Measurements from ENCODE around the gene ZNF300. TPM values are rescaled to one million over a fixed set of nuclear protein-coding genes. Genes with fewer than 3 reads are reported as not detected.

ZNF300 gene
- polyA plus RNA-seq, 1 of the 3 experiments (the other 2 are of a cell fraction) = 3.5 TPM

DNA sequence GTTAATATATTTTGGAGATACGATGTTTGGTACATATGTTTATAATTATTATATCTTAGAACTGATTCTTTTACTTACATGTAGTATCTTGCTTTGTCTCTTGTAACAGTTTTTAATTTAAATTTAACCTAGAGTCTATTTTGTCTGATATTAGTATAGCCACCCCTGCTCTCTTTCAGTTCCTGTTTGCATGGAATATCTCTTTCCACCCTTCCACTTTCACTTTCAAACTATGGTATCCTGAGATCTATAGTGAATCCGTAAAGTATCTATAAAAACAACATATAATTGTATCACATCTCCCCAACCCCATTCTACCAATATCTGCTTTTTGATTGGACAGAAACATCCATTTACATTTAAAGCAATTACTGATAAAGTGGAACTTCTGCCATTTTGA is 51.2 kb downstream of the ZNF300 start:
- Histone ChIP-seq H3K79me2 (ENCODE audit: insufficient read depth) (no peaks in the 10 kb centered on the region), H3K27ac (ENCODE audit: low read depth in 2 of 2, low read length in 1 of 2) (no peak overlapping the region), H4K20me1 (ENCODE audit: insufficient read depth) (no peaks in the 10 kb centered on the region), H3F3A (replicated peaks; ENCODE audit: insufficient read depth) (no peaks in the 10 kb centered on the region), H3K4me2 (peak overlapping the region; percentile 31; the same call in 1 of the 2 replicates), H3K27me3 (ENCODE audit: insufficient read depth) (no peaks in the 10 kb centered on the region), H3K4me3 (ENCODE audit: low read depth in 2 of 2, low read length in 1 of 2) (peak overlapping the region in 1 of 2 experiments; percentile 21; a peak in 1 of 4 replicates), H3K9me2 (no peaks in the 10 kb centered on the region), H3K9ac (no peak overlapping the region), H3K36me3 (replicated peaks in 1 of 2; ENCODE audit: control insufficient read depth in 1 of 2, insufficient read depth in 2 of 2, low read length in 1 of 2) (no peaks in the 10 kb centered on the region), H2AFZ (ENCODE audit: low read depth) (peak overlapping the region; percentile 29; the same call in 1 of the 2 replicates), H3K9me3 (no peaks in the 10 kb centered on the region), H3K4me1 (ENCODE audit: control insufficient read depth in 1 of 2, insufficient read depth in 2 of 2, low read depth in 1 of 2, low read length in 1 of 2) (no peaks in the 10 kb centered on the region)
- 51% methylated on average over 2 of the region's 2 CpGs for WGBS (ENCODE audit: low lambda C conversion rate)
- no peak for DNase-seq
- TF ChIP-seq YY1 (IDR thresholded peaks at IDR 0.05; ENCODE audit: low read depth) (no peak), FOSL2 (IDR thresholded peaks at IDR 0.05; ENCODE audit: borderline replicate concordance, low read depth) (no peak), RXRA (IDR thresholded peaks at IDR 0.05; ENCODE audit: borderline replicate concordance, low read depth) (no peak), ELF1 (IDR thresholded peaks at IDR 0.05) (no peak), MEF2A (IDR thresholded peaks at IDR 0.05; ENCODE audit: borderline replicate concordance, low read depth) (no peak), NFIC (IDR thresholded peaks at IDR 0.05; ENCODE audit: borderline replicate concordance) (no peak), SIN3A (IDR thresholded peaks at IDR 0.05; ENCODE audit: borderline replicate concordance, low read depth, low read length) (no peak)
- TF ChIP-seq, protein P1, sequence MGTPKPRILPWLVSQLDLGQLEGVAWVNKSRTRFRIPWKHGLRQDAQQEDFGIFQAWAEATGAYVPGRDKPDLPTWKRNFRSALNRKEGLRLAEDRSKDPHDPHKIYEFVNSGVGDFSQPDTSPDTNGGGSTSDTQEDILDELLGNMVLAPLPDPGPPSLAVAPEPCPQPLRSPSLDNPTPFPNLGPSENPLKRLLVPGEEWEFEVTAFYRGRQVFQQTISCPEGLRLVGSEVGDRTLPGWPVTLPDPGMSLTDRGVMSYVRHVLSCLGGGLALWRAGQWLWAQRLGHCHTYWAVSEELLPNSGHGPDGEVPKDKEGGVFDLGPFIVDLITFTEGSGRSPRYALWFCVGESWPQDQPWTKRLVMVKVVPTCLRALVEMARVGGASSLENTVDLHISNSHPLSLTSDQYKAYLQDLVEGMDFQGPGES (IDR thresholded peaks at IDR 0.05; ENCODE audit: low read depth, low read length) = no peak
- CTCF ChIA-PET = no interaction called here
- POLR2A ChIA-PET = no interaction called here

GRCh38 chr5:150851039-150851438 is 53.7 kb downstream of the ZNF300 start:
- H3K4me1 ChIP-seq (ENCODE audit: control insufficient read depth in 1 of 2, insufficient read depth in 2 of 2, low read depth in 1 of 2, low read length in 1 of 2) = no peaks in the 10 kb centered on the region; a peak in 1 of 4 replicates
- H3K4me2 ChIP-seq = no peak overlapping the region
- H3K9me2 ChIP-seq = no peaks in the 10 kb centered on the region
- CTCF ChIA-PET = interaction anchor here (1.2 to 1.7 kb wide), 3 partner anchors 50 to 392 kb away, joined by 3 to 4 read pairs (median 3); no protein-coding TSS in a partner anchor
- no peak overlapping the region for H3K9ac ChIP-seq
- no peak overlapping the region for H3K4me3 ChIP-seq (ENCODE audit: low read depth in 2 of 2, low read length in 1 of 2)
- no peak overlapping the region for H3K27ac ChIP-seq (ENCODE audit: low read depth in 2 of 2, low read length in 1 of 2)
- no peaks in the 10 kb centered on the region for H3K36me3 ChIP-seq (replicated peaks in 1 of 2; ENCODE audit: control insufficient read depth in 1 of 2, insufficient read depth in 2 of 2, low read length in 1 of 2)
- no peak for DNase-seq
- WGBS (ENCODE audit: low lambda C conversion rate) = 22% methylated on average over 3 of the region's 3 CpGs
- no peaks in the 10 kb centered on the region for H4K20me1 ChIP-seq (ENCODE audit: insufficient read depth)
- POLR2A ChIA-PET = interaction anchor here (0.7 kb wide), 1 partner anchor 403 kb away, joined by 3 read pairs; no protein-coding TSS in a partner anchor
- H3K9me3 ChIP-seq = no peaks in the 10 kb centered on the region
- no peaks in the 10 kb centered on the region for H3K27me3 ChIP-seq (ENCODE audit: insufficient read depth)
- H3F3A ChIP-seq (replicated peaks; ENCODE audit: insufficient read depth) = no peaks in the 10 kb centered on the region
- H3K79me2 ChIP-seq (ENCODE audit: insufficient read depth) = no peaks in the 10 kb centered on the region
- H2AFZ ChIP-seq (ENCODE audit: low read depth) = no peak overlapping the region
- TF ChIP-seq MEF2A (IDR thresholded peaks at IDR 0.05; ENCODE audit: borderline replicate concordance, low read depth) = no peak
- TF ChIP-seq GABPA (IDR thresholded peaks at IDR 0.05; ENCODE audit: low read depth) = no peak
- no peak for TF ChIP-seq ZBTB33 (IDR thresholded peaks at IDR 0.05; ENCODE audit: borderline replicate concordance, low read depth)
- no peak for TF ChIP-seq JUND (IDR thresholded peaks at IDR 0.05)
- TF ChIP-seq CTCF (IDR thresholded peaks at IDR 0.05) = no peak
- TF ChIP-seq, protein P1 (IDR thresholded peaks at IDR 0.05; ENCODE audit: low read depth, low read length) = no peak
- no peak for TF ChIP-seq SIN3A (IDR thresholded peaks at IDR 0.05; ENCODE audit: borderline replicate concordance, low read depth, low read length)
- TF ChIP-seq, protein P2, sequence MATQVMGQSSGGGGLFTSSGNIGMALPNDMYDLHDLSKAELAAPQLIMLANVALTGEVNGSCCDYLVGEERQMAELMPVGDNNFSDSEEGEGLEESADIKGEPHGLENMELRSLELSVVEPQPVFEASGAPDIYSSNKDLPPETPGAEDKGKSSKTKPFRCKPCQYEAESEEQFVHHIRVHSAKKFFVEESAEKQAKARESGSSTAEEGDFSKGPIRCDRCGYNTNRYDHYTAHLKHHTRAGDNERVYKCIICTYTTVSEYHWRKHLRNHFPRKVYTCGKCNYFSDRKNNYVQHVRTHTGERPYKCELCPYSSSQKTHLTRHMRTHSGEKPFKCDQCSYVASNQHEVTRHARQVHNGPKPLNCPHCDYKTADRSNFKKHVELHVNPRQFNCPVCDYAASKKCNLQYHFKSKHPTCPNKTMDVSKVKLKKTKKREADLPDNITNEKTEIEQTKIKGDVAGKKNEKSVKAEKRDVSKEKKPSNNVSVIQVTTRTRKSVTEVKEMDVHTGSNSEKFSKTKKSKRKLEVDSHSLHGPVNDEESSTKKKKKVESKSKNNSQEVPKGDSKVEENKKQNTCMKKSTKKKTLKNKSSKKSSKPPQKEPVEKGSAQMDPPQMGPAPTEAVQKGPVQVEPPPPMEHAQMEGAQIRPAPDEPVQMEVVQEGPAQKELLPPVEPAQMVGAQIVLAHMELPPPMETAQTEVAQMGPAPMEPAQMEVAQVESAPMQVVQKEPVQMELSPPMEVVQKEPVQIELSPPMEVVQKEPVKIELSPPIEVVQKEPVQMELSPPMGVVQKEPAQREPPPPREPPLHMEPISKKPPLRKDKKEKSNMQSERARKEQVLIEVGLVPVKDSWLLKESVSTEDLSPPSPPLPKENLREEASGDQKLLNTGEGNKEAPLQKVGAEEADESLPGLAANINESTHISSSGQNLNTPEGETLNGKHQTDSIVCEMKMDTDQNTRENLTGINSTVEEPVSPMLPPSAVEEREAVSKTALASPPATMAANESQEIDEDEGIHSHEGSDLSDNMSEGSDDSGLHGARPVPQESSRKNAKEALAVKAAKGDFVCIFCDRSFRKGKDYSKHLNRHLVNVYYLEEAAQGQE (IDR thresholded peaks at IDR 0.05; ENCODE audit: low read depth, low read length) = no peak
- TF ChIP-seq TAF1 (IDR thresholded peaks at IDR 0.05; ENCODE audit: borderline replicate concordance, low read depth, low read length) = no peak
- no peak for TF ChIP-seq EP300 (IDR thresholded peaks at IDR 0.05; ENCODE audit: borderline replicate concordance in 1 of 2, low read depth in 1 of 2, low read length in 1 of 2)
- no peak for TF ChIP-seq USF1 (IDR thresholded peaks at IDR 0.05; ENCODE audit: borderline replicate concordance, low read depth)
- no peak for TF ChIP-seq NFIC (IDR thresholded peaks at IDR 0.05; ENCODE audit: borderline replicate concordance)

Data from SK-N-SH (cell line).